Measurements from ENCODE around the gene MSMO1. TPM values are rescaled to one million over a fixed set of nuclear protein-coding genes. Genes with fewer than 3 reads are reported as not detected.

Gene MSMO1
- polyA plus RNA-seq, 1 donor from 2014 or later: 242 TPM

DNA sequence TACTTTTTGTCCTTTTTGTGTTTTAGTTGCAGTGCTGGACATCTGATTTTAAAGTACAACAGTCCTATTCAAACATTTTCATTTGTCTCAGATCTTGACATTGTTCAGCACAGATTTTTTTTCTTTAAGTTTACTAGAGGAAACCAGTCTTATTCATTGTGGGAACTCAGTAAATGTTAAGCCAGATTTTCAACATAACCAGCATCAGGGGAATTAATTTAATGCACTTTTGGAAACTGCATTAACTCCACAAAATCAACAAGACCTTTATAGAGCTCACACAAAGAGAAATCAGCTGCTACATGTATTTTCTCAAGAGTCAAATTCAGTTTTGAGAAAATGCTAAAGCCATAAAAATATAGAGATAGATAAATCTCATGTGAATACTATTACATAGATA, 61.3 kb downstream of the MSMO1 start:
- no peaks in the 10 kb centered on the region for H3K9me2 ChIP-seq (ENCODE audit: insufficient read depth, low read length)
- H3K79me2 ChIP-seq (replicated peaks; ENCODE audit: insufficient read depth, low read length): peaks cover 82% of the 10 kb centered on the region
- H3K9me3 ChIP-seq (ENCODE audit: low read length): no peaks in the 10 kb centered on the region
- TF ChIP-seq MXI1 (conservative IDR thresholded peaks at IDR 0.05; ENCODE audit: poor library complexity, severe bottlenecking): no peak
- no peak for TF ChIP-seq SMC3 (conservative IDR thresholded peaks at IDR 0.05; ENCODE audit: poor library complexity)
- TF ChIP-seq POLR2AphosphoS5 (IDR thresholded peaks at IDR 0.05): no peak
- no peaks in the 10 kb centered on the region for H4K20me1 ChIP-seq (ENCODE audit: insufficient read depth)
- no peak overlapping the region for H3K27ac ChIP-seq (ENCODE audit: low read length)
- H3K9ac ChIP-seq (ENCODE audit: low read length): no peak overlapping the region
- H2AFZ ChIP-seq (ENCODE audit: low read depth, low read length): no peak overlapping the region
- no peak overlapping the region for H3K4me3 ChIP-seq (ENCODE audit: low read length)
- H3K27me3 ChIP-seq (ENCODE audit: insufficient read depth, low read depth, low read length): no peaks in the 10 kb centered on the region
- no peak overlapping the region for H3K4me2 ChIP-seq (ENCODE audit: low read length)
- no peaks in the 10 kb centered on the region for H3F3A ChIP-seq (ENCODE audit: insufficient read depth, low read length, poor library complexity, severe bottlenecking)
- H3K36me3 ChIP-seq (ENCODE audit: insufficient read depth, low read length): no peaks in the 10 kb centered on the region

Small RNA genes within 50 kb of the gene (small RNA-seq; reads per million reads assigned to genes)
- gene MIR578: 0 to 2.8 (median 0.72) reads per million in 3 experiments

Other genes with a start within 250 kb of the MSMO1 start
- gene TMEM192, start 214.8 kb upstream of the MSMO1 start, polyA plus RNA-seq: 8.0 and 10.5 TPM in 2 replicates
- gene KLHL2, start 120.1 kb upstream of the MSMO1 start, polyA plus RNA-seq: 40.3 and 42.8 TPM in 2 replicates
- gene CPE, start 51.3 kb downstream of the MSMO1 start, polyA plus RNA-seq: 623 and 678 TPM in 2 replicates

Data from neural cell (in vitro differentiated cells).